Heart right ventricle (tissue), 16 donors: ENCODE measurements around the gene GNPTAB. TPM values are rescaled to one million over a fixed set of nuclear protein-coding genes. Genes with fewer than 3 reads are reported as not detected.

Experiments
- ATAC-seq, 8 donors: fragments of 200-7000 bp; cut with Tn5 transposase; one replicate each; pipeline ENCODE4 v1.9.1; 2020; ENCODE audit warnings: mild to moderate bottlenecking in 8 of 8, moderate library complexity in 8 of 8, moderate number of reproducible peaks in 1 of 8
- DNase-seq, 2 donors: peaks; one replicate each; pipeline ENCODE4 v3.0.0-alpha.2; 2020
- H3K27ac ChIP-seq, 10 donors: fragments of 200-600 bp; sonication (generic) in 2 of 10; one replicate each; pipeline versions ENCODE4 v1.5.0 to v1.8.0; 2020 to 2022; ENCODE audit warnings: mild to moderate bottlenecking in 3 of 10
- H3K27me3 ChIP-seq, 7 donors: fragments of 200-600 bp; one replicate each; pipeline ENCODE4 v1.8.0; 2021 to 2022; ENCODE audit warnings: mild to moderate bottlenecking in 2 of 7
- H3K36me3 ChIP-seq, 9 donors: fragments of 200-600 bp; sonication (generic) in 1 of 9; one replicate each; pipeline versions ENCODE4 v1.5.0 to v1.8.0; 2020 to 2022; ENCODE audit warnings: mild to moderate bottlenecking in 2 of 9
- H3K4me1 ChIP-seq, 9 donors: fragments of 200-600 bp; sonication (generic) in 1 of 9; one replicate each; pipeline versions ENCODE4 v1.5.0 to v1.8.0; 2020 to 2022; ENCODE audit warnings: mild to moderate bottlenecking in 4 of 9
- H3K4me3 ChIP-seq, 10 donors: fragments of 200-600 bp; sonication (generic) in 2 of 10; one replicate each; pipeline versions ENCODE4 v1.5.0 to v1.8.0; 2020 to 2022; ENCODE audit warnings: mild to moderate bottlenecking in 7 of 10, moderate library complexity in 2 of 10
- H3K9me3 ChIP-seq, 11 donors: fragments of 200-600 bp in 10 of 11; sonication (generic) in 2 of 11; one replicate each; pipeline versions ENCODE4 v1.5.0 to v1.8.0; 2013 to 2022; ENCODE audit warnings: mild to moderate bottlenecking in 2 of 11, control low read depth in 1 of 11, moderate library complexity in 1 of 11
- WGBS, 2 donors: extraction: QIAGEN DNeasy Blood & Tissue Kit; methylation state at CpG; one replicate each; pipeline ENCODE4 v1.1.7; 2013; ENCODE audit warnings: inconsistent platforms in 1 of 2; 5-methylcytosine and 5-hydroxymethylcytosine counted together
- intact Hi-C, 10 donors: fragments of 100-400 bp; cut with DNase I; formaldehyde crosslinking; loops; one replicate each; pipeline versions ENCODE4 v1.11.1 to v1.14.2; 2022
- polyA plus RNA-seq, 2 donors: library from polyadenylated mRNA; stranded (reverse); fragments of 200-250 nt; gene quantifications; one replicate each; pipeline ENCODE4 v1.2.3, GENCODE V29; 2013
- total RNA-seq, 10 donors: library from RNA; stranded (reverse); fragmentation: NEBNext Ultra II Directional in 3 of 10; extraction: Animal tissue kit (Norgen Biotek cat#: 25700) in 3 of 10; gene quantifications; one replicate each; pipeline versions ENCODE4 v1.2.1 to v1.2.4, GENCODE V29; 2021 to 2023
- TF ChIP-seq, protein P1 (sequence below), 9 donors: fragments of 200-600 bp; sonication (generic) in 2 of 9; IDR thresholded peaks; one replicate each; pipeline versions ENCODE4 v1.5.0 to v1.8.0; 2021 to 2022; ENCODE audit warnings: antibody characterized with exemption in 9 of 9, mild to moderate bottlenecking in 5 of 9, moderate library complexity in 1 of 9
- donor health status: Arrhythmogenic right ventricular cardiomyopathy.
- donor health status: ischemic (EF 13 %, LVEDD 7.1; RV severe dilation, severe dysfunction).
- donor health status: healthy with polysubstance abuse.
- donor health status: DM: no; HTN: yes; CAD: no.
- donor health status: DM: no; HTN: no; CAD: no.
- donor health status: ischemic (EF 25% LVEDD 6.9; RV normal size, moderate dysfunction).
- donor health status: ischemic (EF 25% LVEDD 5.7; RV mildly dilated, moderate dysfunction).
- donor health status: healthy.
- donor health status: DM: yes; HTN: yes; CAD: no.
- donor health status: Ischemic cardiomyopathy.
- donor health status: ischemic (EF 35%, LVEDD 5.7; RV mildly dilated, moderate dysfunction).
- donor health status: nonischemic (EF 11% LVEDD 7.7; RV severe dilation, severe dysfunction).
- donor health status: DM: yes; HTN: yes; CAD: no.
- donor health status: PGD.
- donor health status: ischemic (EF 29% LVEDD 5.4; RV normal size, mild dysfunction).
- donor health status: nonischemic (EF 23%, LVEDD 6.1; RV moderate dilation, normal function).

The GNPTAB gene
- total and polyA plus RNA-seq, 12 donors: 10.5 to 60.6 (median 47.6) TPM

DNA sequence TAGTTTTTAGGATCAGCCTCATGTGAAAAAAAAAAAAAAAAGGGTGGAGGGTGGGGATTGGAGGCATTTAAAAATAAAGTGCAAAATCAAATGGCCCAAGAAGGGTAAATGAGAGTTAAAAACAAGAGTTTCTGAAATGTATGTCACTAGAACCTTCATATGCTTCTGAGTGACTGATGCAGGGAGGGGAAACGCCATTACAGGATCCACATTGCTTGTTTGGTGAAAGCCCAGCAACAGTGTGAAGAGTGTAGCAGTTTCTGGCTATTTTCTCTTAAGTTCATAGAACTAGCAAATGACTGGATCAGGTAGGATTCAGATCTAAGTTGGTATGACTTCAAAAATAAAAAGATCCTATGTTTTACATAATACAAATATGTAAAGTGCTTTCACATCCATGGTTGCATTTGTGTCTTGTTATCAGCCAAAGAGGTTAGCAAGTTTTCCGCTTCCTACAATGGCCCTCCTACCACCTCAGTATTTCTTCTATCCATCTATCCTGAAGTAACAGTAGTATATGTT lies 130.4 kb downstream of the GNPTAB start:
- Histone ChIP-seq H3K9me3 (no peaks in the 10 kb centered on the region), H3K27ac (peak overlapping the region in 6 of 10 donors; percentile 20 to 97 (median 35)), H3K4me1 (peaks cover 4 to 66% (median 46%) of the 10 kb centered on the region in 9 donors), H3K36me3 (no peaks in the 10 kb centered on the region), H3K4me3 (peak overlapping the region in 5 of 10 donors; percentile 7 to 95 (median 83)), H3K27me3 (no peaks in the 10 kb centered on the region)
- 75 to 78% methylated on average over 2 of the region's 2 CpGs for WGBS, 2 donors
- TF ChIP-seq, protein P1, sequence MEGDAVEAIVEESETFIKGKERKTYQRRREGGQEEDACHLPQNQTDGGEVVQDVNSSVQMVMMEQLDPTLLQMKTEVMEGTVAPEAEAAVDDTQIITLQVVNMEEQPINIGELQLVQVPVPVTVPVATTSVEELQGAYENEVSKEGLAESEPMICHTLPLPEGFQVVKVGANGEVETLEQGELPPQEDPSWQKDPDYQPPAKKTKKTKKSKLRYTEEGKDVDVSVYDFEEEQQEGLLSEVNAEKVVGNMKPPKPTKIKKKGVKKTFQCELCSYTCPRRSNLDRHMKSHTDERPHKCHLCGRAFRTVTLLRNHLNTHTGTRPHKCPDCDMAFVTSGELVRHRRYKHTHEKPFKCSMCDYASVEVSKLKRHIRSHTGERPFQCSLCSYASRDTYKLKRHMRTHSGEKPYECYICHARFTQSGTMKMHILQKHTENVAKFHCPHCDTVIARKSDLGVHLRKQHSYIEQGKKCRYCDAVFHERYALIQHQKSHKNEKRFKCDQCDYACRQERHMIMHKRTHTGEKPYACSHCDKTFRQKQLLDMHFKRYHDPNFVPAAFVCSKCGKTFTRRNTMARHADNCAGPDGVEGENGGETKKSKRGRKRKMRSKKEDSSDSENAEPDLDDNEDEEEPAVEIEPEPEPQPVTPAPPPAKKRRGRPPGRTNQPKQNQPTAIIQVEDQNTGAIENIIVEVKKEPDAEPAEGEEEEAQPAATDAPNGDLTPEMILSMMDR (IDR thresholded peaks at IDR 0.05): no peak
- DNase-seq (no peak), ATAC-seq (no peak)
- intact Hi-C loops: no loop called here

DNA sequence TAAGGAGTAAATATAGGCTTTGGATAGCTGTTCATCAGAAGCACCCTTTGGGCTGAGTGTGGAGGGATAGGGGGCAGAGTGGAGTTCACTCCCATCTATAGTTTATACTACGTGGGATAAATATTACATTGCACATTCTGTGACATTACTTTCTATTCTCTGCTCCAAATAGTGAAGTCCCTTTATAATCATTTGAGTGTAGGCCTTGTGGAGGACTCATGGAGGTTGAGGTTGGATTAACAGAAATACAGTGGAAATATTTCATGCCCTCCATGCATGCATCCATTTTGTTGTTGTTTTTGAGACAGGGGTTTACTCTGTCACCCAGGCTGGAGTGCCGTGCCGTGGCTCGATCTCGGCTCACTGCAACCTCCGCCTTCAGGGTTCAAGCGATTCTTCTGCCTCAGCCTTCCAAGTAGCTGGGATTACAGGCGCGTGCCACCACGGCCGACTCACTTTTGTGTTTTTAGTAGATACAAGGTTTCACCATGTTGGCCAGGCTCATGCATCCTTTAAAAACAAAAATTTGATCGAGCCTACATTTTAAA lies 131.9 kb downstream of the GNPTAB start:
- intact Hi-C loops: loop anchor here in 1 of 10 donors (5.0 kb wide), 1 partner anchor 133 kb away; the partner anchor contains the start of gene GNPTAB
- Histone ChIP-seq H3K9me3 (no peaks in the 10 kb centered on the region), H3K36me3 (no peaks in the 10 kb centered on the region), H3K27ac (peak overlapping the region; percentile 92 to 97 (median 96)), H3K4me3 (peak overlapping the region; percentile 83 to 95 (median 88)), H3K4me1 (peaks cover 4 to 65% (median 46%) of the 10 kb centered on the region in 9 donors), H3K27me3 (no peaks in the 10 kb centered on the region)
- TF ChIP-seq, protein P1 (IDR thresholded peaks at IDR 0.05): peak in 4 of 9 donors; percentile 32 to 46 (median 38)
- 63 to 73% methylated on average over 12 of the region's 12 CpGs for WGBS, 2 donors
- ATAC-seq (peak in 1 of 8 donors; percentile 38), DNase-seq (no peak)

DNA sequence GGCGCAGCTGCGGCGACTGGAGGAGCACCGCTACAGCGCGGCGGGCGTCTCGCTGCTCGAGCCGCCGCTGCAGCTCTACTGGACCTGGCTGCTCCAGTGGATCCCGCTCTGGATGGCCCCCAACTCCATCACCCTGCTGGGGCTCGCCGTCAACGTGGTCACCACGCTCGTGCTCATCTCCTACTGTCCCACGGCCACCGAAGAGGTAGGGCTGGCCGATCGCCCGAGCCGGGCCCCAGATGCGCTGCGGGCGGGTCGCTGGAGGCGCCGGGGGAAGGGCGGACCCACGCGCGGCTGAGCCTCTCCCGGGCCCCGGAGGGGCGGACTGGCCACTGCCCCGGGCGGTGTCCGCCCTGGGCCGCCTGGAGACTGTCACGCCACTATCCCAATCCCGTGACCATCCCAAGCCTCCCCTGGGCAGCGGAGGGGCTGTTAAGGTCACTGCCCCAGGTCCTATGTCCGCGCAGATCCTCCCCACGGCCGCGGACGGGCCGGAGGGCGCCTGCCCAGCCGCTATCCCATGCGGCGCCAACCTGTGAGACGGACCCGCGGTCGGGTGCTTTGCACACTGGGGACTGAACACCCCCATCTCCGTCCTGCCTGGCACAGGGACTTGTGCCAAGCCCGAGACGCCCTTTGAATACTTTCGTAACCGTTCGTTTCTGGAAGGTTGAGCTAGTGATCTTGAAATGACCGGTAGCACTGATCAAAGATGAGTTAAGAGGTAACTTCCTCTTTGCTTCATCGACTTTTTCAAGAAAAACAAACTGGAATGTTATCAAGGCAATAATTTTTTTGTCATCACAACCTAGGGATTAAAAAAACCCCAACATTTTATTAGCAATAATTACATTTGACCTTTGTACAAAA lies 132.6 kb downstream of the GNPTAB start:
- intact Hi-C loops: loop anchor here in 1 of 10 donors (5.0 kb wide), 1 partner anchor 134 kb away; the partner anchor contains the start of gene GNPTAB

More for the DNA sequence above, 132.6 kb downstream of the GNPTAB start:
- Histone ChIP-seq H3K9me3 (no peaks in the 10 kb centered on the region), H3K27ac (peak overlapping the region; percentile 92 to 97 (median 96)), H3K27me3 (no peaks in the 10 kb centered on the region), H3K4me3 (peak overlapping the region; percentile 83 to 95 (median 88)), H3K4me1 (peaks cover under 1 to 58% (median 42%) of the 10 kb centered on the region in 9 donors), H3K36me3 (no peaks in the 10 kb centered on the region)
- peak; percentile 44 to 62 (median 55) for ATAC-seq
- TF ChIP-seq, protein P1 (IDR thresholded peaks at IDR 0.05): no peak
- DNase-seq: peak; percentile 34 to 67
- 0 to 1% methylated on average over 57 to 67 of the region's 67 CpGs for WGBS, 2 donors
